H9 (cell line): ENCODE measurements around the gene CST9L. TPM values are rescaled to one million over a fixed set of nuclear protein-coding genes. Genes with fewer than 3 reads are reported as not detected.
A peak's percentile ranks its signal among the peaks of the same experiment; 100 is the strongest.

Experiments
- DNase-seq: peaks from one replicate; pipeline ENCODE4 v3.0.0-alpha.2; 2017
- H2AFZ ChIP-seq: one replicate; pipeline ENCODE4 v1.6.1; 2013; ENCODE audit warnings: mild to moderate bottlenecking, low read length, control low read depth, moderate library complexity
- H2AK5ac ChIP-seq: 2 replicates; pipeline ENCODE4 v1.6.1; 2013; ENCODE audit warnings: low read length, control low read depth, mixed read lengths; ENCODE audit not compliant: insufficient read length
- H2BK120ac ChIP-seq: one replicate; pipeline ENCODE4 v1.6.1; 2013; ENCODE audit warnings: low read depth, mild to moderate bottlenecking, low read length, control low read depth, inconsistent platforms; ENCODE audit not compliant: poor library complexity, severe bottlenecking
- H2BK12ac ChIP-seq: 2 replicates; pipeline ENCODE4 v1.6.1; 2013; ENCODE audit warnings: low read length, control low read depth, mixed read lengths, low read depth; ENCODE audit not compliant: insufficient read length
- H2BK15ac ChIP-seq: 2 replicates; pipeline ENCODE4 v1.6.1; 2013; ENCODE audit warnings: low read depth, low read length, control low read depth
- H2BK20ac ChIP-seq: one replicate; pipeline ENCODE4 v1.6.1; 2013; ENCODE audit warnings: low read depth, mild to moderate bottlenecking, low read length, control low read depth, inconsistent platforms; ENCODE audit not compliant: poor library complexity, severe bottlenecking
- H2BK5ac ChIP-seq: 2 replicates; pipeline ENCODE4 v1.6.1; 2013; ENCODE audit warnings: low read length, control low read depth, mixed read lengths; ENCODE audit not compliant: insufficient read length
- H3K14ac ChIP-seq: 2 replicates; pipeline ENCODE4 v1.6.1; 2013; ENCODE audit warnings: low read length, control low read depth; ENCODE audit not compliant: insufficient read depth
- H3K18ac ChIP-seq: 2 replicates; pipeline ENCODE4 v1.6.1; 2013; ENCODE audit warnings: low read depth, mild to moderate bottlenecking, mixed read lengths, low read length, control low read depth; ENCODE audit not compliant: insufficient read length
- H3K23ac ChIP-seq: 2 replicates; pipeline ENCODE4 v1.6.1; 2013; ENCODE audit warnings: low read length, control low read depth, mixed read lengths, low read depth; ENCODE audit not compliant: insufficient read length
- H3K23me2 ChIP-seq: 2 replicates; pipeline ENCODE4 v1.6.1; 2013; ENCODE audit warnings: low read depth, mild to moderate bottlenecking, mixed read lengths, low read length, control low read depth; ENCODE audit not compliant: insufficient read length, poor library complexity, severe bottlenecking
- H3K27ac ChIP-seq: 2 replicates; pipeline ENCODE4 v1.5.1; 2013; ENCODE audit warnings: low read length, control low read depth, mixed read lengths, low read depth; ENCODE audit not compliant: insufficient read length
- H3K27me3 ChIP-seq: 2 replicates; pipeline ENCODE4 v1.6.1; 2013; ENCODE audit warnings: low read length, control low read depth, inconsistent platforms; ENCODE audit not compliant: insufficient read depth
- H3K4ac ChIP-seq: 2 replicates; pipeline ENCODE4 v1.6.1; 2013; ENCODE audit warnings: low read depth, mild to moderate bottlenecking, control low read depth, inconsistent platforms, low read length, moderate library complexity
- H3K4me1 ChIP-seq: 2 replicates; pipeline ENCODE4 v1.6.1; 2013; ENCODE audit warnings: low read length, control low read depth, inconsistent platforms; ENCODE audit not compliant: insufficient read depth
- H3K4me2 ChIP-seq: 2 replicates; pipeline ENCODE4 v1.6.1; 2013; ENCODE audit warnings: low read length, control low read depth, mixed read lengths; ENCODE audit not compliant: insufficient read length, insufficient read depth
- H3K56ac ChIP-seq: 2 replicates; pipeline ENCODE4 v1.6.1; 2013; ENCODE audit warnings: low read depth, mild to moderate bottlenecking, mixed read lengths, low read length, control low read depth; ENCODE audit not compliant: insufficient read length
- H3K79me1 ChIP-seq: 2 replicates; pipeline ENCODE4 v1.6.1; 2013; ENCODE audit warnings: low read depth, mild to moderate bottlenecking, moderate library complexity, low read length, control low read depth, inconsistent platforms; ENCODE audit not compliant: insufficient read depth, poor library complexity, severe bottlenecking
- H3K79me2 ChIP-seq: 2 replicates; pipeline ENCODE4 v1.6.1; 2013; ENCODE audit warnings: low read length, control low read depth, inconsistent platforms; ENCODE audit not compliant: insufficient read depth
- H3K9ac ChIP-seq: 2 replicates; pipeline ENCODE4 v1.6.1; 2013; ENCODE audit warnings: low read length, control low read depth, mixed read lengths; ENCODE audit not compliant: insufficient read length; ENCODE audit errors: extremely low read depth
- H3K9me3 ChIP-seq: one replicate; pipeline ENCODE4 v1.6.1; 2013; ENCODE audit warnings: low read depth, low read length, inconsistent platforms; ENCODE audit not compliant: control insufficient read depth
- H3T11ph ChIP-seq: one replicate; pipeline ENCODE4 v1.6.1; 2013; ENCODE audit warnings: mild to moderate bottlenecking, low read length, control low read depth, inconsistent platforms
- H4K20me1 ChIP-seq: one replicate; pipeline ENCODE4 v1.6.1; 2013; ENCODE audit not compliant: control insufficient read depth, insufficient read length, insufficient read depth
- H4K5ac ChIP-seq: 2 replicates; pipeline ENCODE4 v1.6.1; 2013; ENCODE audit warnings: low read depth, mild to moderate bottlenecking, mixed read lengths, low read length, control low read depth; ENCODE audit not compliant: insufficient read length
- H4K8ac ChIP-seq: replicated peaks from 2 replicates; pipeline ENCODE4 v1.6.1; 2013; ENCODE audit warnings: low read length, control low read depth, mixed read lengths, low read depth; ENCODE audit not compliant: insufficient read length
- H4K91ac ChIP-seq: 2 replicates; pipeline ENCODE4 v1.6.1; 2013; ENCODE audit warnings: low read depth, mild to moderate bottlenecking, moderate library complexity, mixed read lengths, low read length, control low read depth; ENCODE audit not compliant: insufficient read length
- H3K27ac Mint-ChIP-seq, 3 experiments: 2 replicates in 2 of 3; 3 replicates in 1 of 3; pipeline ENCODE4 v1.8.0; 2020 to 2021; ENCODE audit warnings: mixed read lengths in 3 of 3, mild to moderate bottlenecking in 1 of 3, moderate library complexity in 1 of 3
- H3K27me3 Mint-ChIP-seq: 2 replicates; pipeline ENCODE4 v1.8.0; 2021; ENCODE audit warnings: low read depth, mild to moderate bottlenecking, moderate library complexity, mixed read lengths
- H3K36me3 Mint-ChIP-seq, 3 experiments: 2 replicates in 2 of 3; 3 replicates in 1 of 3; pipeline ENCODE4 v1.8.0; 2020 to 2021; ENCODE audit warnings: low read depth in 3 of 3, mixed read lengths in 3 of 3; ENCODE audit not compliant: insufficient read depth in 1 of 3
- H3K4me1 Mint-ChIP-seq, 2 experiments: 2 replicates each; pipeline ENCODE4 v1.8.0; 2020; ENCODE audit warnings: mixed read lengths in 2 of 2
- H3K4me3 Mint-ChIP-seq, 2 experiments: 2 replicates in 1 of 2; 3 replicates in 1 of 2; pipeline ENCODE4 v1.8.0; 2020 to 2021; ENCODE audit warnings: mild to moderate bottlenecking in 2 of 2, mixed read lengths in 2 of 2, moderate library complexity in 1 of 2
- H3K9me3 Mint-ChIP-seq, 2 experiments: 2 replicates in 1 of 2; 3 replicates in 1 of 2; pipeline ENCODE4 v1.8.0; 2020; ENCODE audit warnings: mild to moderate bottlenecking in 2 of 2, mixed read lengths in 2 of 2, moderate library complexity in 1 of 2
- CTCF ChIP-seq: fragments of 200-600 bp; sonication (generic); conservative IDR thresholded peaks from 3 replicates; pipeline ENCODE4 v1.8.0; 2021; ENCODE audit warnings: antibody characterized with exemption, mild to moderate bottlenecking
- WGBS: extraction: QIAGEN DNeasy Blood & Tissue Kit; methylation state at CpG from one replicate; pipeline ENCODE4 v1.1.7; 2013; ENCODE audit warnings: missing lambda C conversion rate, low lambda C conversion rate, mixed read lengths; ENCODE audit not compliant: insufficient read length; ENCODE audit errors: extremely low coverage; 5-methylcytosine and 5-hydroxymethylcytosine counted together
- total RNA-seq: library from RNA; stranded (reverse); gene quantifications from 2 replicates; pipeline ENCODE4 v1.2.1, GENCODE V29; 2021

The CST9L gene
- total RNA-seq, 1 experiment from 2014 or later, result not detected

GRCh38 chr20:23564927-23565326, 3.4 kb downstream of the CST9L start:
- Mint-ChIP-seq H3K27me3 (peaks cover 10% of the 10 kb centered on the region), H3K9me3 (peaks cover 28 to 29% of the 10 kb centered on the region in 2 experiments), H3K27ac (no peak overlapping the region), H3K4me3 (no peak overlapping the region), H3K4me1 (no peaks in the 10 kb centered on the region), H3K36me3 (peaks cover 5 to 22% (median 8%) of the 10 kb centered on the region in 3 experiments; a peak in 6 of 7 replicates)
- Histone ChIP-seq H3K18ac (no peak overlapping the region), H3K27ac (no peak overlapping the region), H3K9ac (no peak overlapping the region), H3K4ac (no peak overlapping the region), H3K56ac (no peak overlapping the region), H2BK5ac (no peak overlapping the region), H3K4me2 (no peak overlapping the region), H3T11ph (no peak overlapping the region), H4K8ac (no peak overlapping the region), H2BK120ac (no peak overlapping the region), H3K23ac (no peak overlapping the region), H3K27me3 (no peaks in the 10 kb centered on the region), H4K91ac (no peak overlapping the region), H3K23me2 (no peaks in the 10 kb centered on the region), H2BK20ac (no peak overlapping the region), H3K79me2 (no peaks in the 10 kb centered on the region), H2AFZ (no peak overlapping the region), H2BK15ac (0 out of 2 replicates have a peak overlapping the region, but pooled peaks have one; percentile 73), H2BK12ac (no peak overlapping the region), H3K9me3 (peaks cover 16% of the 10 kb centered on the region), H4K5ac (no peak overlapping the region), H2AK5ac (no peak overlapping the region), H3K4me1 (no peaks in the 10 kb centered on the region), H3K79me1 (no peaks in the 10 kb centered on the region), H3K14ac (no peak overlapping the region), H4K20me1 (no peaks in the 10 kb centered on the region)
- TF ChIP-seq CTCF, result no peak
- no peak for DNase-seq
- no CpG with 5 or more reads among the region's 3 CpGs for WGBS
